ENCODE measurements around the gene TMEM19. TPM values are rescaled to one million over a fixed set of nuclear protein-coding genes. Genes with fewer than 3 reads are reported as not detected.

Gene TMEM19
- total and polyA plus RNA-seq, 4 experiments from 2014 or later, result 10.5 to 49.0 (median 21.1) TPM

DNA sequence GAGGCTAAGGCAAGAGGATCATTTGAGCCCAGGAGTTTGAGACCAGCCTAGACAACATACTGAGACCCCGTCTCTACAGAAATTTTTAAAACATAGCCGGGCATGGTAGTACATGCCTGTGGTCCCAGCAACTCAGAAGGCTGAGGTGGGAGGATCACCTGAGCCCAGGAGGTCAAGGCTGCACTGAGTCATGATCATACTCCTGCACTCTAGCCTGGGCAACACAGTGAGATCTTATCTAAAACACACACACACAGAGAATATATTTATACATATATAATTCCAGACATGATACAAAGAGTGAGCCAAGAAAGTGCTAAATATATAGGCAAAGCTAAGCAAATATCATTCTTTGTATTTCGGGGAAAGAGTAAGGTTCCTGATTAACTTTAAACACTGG is 31.7 kb upstream of the TMEM19 start:
- H3K4me1 Mint-ChIP-seq, result peaks cover 27 to 53% (median 31%) of the 10 kb centered on the region in 4 donors
- no peaks in the 10 kb centered on the region for H3K27me3 Mint-ChIP-seq
- Histone ChIP-seq H3K4me3 (ENCODE audit: low read length in 2 of 2) (no peak overlapping the region), H3K36me3 (ENCODE audit: insufficient read depth, low read length) (peaks cover 17% of the 10 kb centered on the region), H3K27me3 (ENCODE audit: insufficient read depth, low read length) (no peaks in the 10 kb centered on the region), H3K4me1 (ENCODE audit: insufficient read depth, low read length) (peaks cover 58% of the 10 kb centered on the region), H3K27ac (ENCODE audit: low read depth, low read length) (no peak overlapping the region), H3K9me3 (ENCODE audit: control insufficient read depth in 1 of 2, low read length in 2 of 2) (no peaks in the 10 kb centered on the region)
- H3K9me3 Mint-ChIP-seq, result peaks cover 0 to 2% (median 0%) of the 10 kb centered on the region in 8 donors
- H3K27ac Mint-ChIP-seq, result peak overlapping the region in 2 of 7 donors; percentile 19 to 48
- DNase-seq, result no peak
- H3K36me3 Mint-ChIP-seq, result peaks cover 37 to 42% of the 10 kb centered on the region in 2 donors
- intact Hi-C loops (cut with micrococcal nuclease), result no loop called here
- CTCF ChIA-PET (ENCODE audit: partially characterized antibody), result interaction anchor here (2.4 kb wide), 1 partner anchor 18 kb away, joined by 9 read pairs; no protein-coding TSS in a partner anchor
- POLR2A ChIA-PET (ENCODE audit: partially characterized antibody), result interaction anchor here (1.0 kb wide), 1 partner anchor 32 kb away, joined by 3 read pairs; the partner anchor contains the start of gene TMEM19
- peak overlapping the region in 5 of 8 donors; percentile 14 to 55 (median 29) for H3K4me3 Mint-ChIP-seq

DNA sequence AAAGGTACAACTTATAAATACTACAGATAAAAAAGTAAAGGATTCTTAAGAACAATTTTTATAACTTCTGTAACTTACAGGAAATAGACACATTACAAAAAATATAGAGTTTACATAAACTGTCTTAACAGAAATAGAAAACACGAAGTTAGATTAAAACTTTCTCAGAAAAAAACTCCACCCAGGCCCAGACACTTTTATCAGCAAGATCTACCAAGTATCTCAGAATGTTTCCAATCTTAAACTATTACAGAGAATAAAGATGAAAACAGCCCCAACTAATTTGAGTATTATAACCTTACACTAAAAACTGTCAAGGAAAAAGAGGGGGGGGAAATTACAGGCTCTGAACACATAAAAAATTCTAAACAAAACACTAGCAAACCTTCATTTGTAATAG is 30.4 kb upstream of the TMEM19 start:
- Histone ChIP-seq H3K4me3 (ENCODE audit: low read length in 2 of 2) (no peak overlapping the region), H3K27ac (ENCODE audit: low read depth, low read length) (no peak overlapping the region), H3K9me3 (ENCODE audit: control insufficient read depth in 1 of 2, low read length in 2 of 2) (no peaks in the 10 kb centered on the region), H3K27me3 (ENCODE audit: insufficient read depth, low read length) (no peaks in the 10 kb centered on the region), H3K4me1 (ENCODE audit: insufficient read depth, low read length) (peaks cover 67% of the 10 kb centered on the region), H3K36me3 (ENCODE audit: insufficient read depth, low read length) (peaks cover 23% of the 10 kb centered on the region)
- DNase-seq, result no peak
- H3K27me3 Mint-ChIP-seq, result no peaks in the 10 kb centered on the region
- H3K4me1 Mint-ChIP-seq, result peaks cover 29 to 56% (median 30%) of the 10 kb centered on the region in 4 donors
- intact Hi-C loops (cut with micrococcal nuclease), result no loop called here
- H3K36me3 Mint-ChIP-seq, result peaks cover 37 to 44% of the 10 kb centered on the region in 2 donors
- H3K27ac Mint-ChIP-seq, result peak overlapping the region; percentile 0 to 60 (median 18)
- ChIA-PET POLR2A (ENCODE audit: partially characterized antibody) (interaction anchor here (1.0 kb wide), 1 partner anchor 9 kb away, joined by 3 read pairs; the partner anchor contains the start of gene THAP2), CTCF (ENCODE audit: partially characterized antibody) (interaction anchor here (2.4 kb wide), 1 partner anchor 19 kb away, joined by 9 read pairs; no protein-coding TSS in a partner anchor)
- peak overlapping the region; percentile 1 to 70 (median 56) for H3K4me3 Mint-ChIP-seq
- H3K9me3 Mint-ChIP-seq, result peaks cover 0 to 2% (median 0%) of the 10 kb centered on the region in 8 donors

DNA sequence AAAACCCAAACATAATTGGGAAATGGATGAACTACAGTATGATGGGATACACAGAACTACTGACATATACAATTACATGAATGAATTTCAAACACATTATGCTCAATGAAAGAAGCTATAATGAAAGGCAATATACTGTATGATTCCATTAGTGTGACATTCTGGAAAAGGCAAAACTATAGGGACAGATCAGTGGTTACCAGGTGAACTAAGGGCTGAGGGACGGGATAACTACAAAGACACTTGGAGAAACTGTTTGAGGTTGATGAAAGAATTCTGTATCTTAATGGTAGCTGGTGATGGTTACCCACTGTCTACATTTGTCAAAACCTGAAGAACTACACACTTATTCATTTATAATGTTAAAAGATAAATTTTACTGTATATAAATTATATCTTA is 30.0 kb upstream of the TMEM19 start:
- peaks cover 29 to 58% (median 30%) of the 10 kb centered on the region in 4 donors for H3K4me1 Mint-ChIP-seq
- Histone ChIP-seq H3K27me3 (ENCODE audit: insufficient read depth, low read length) (no peaks in the 10 kb centered on the region), H3K9me3 (ENCODE audit: control insufficient read depth in 1 of 2, low read length in 2 of 2) (no peaks in the 10 kb centered on the region), H3K36me3 (ENCODE audit: insufficient read depth, low read length) (peaks cover 23% of the 10 kb centered on the region), H3K4me3 (ENCODE audit: low read length in 2 of 2) (no peak overlapping the region), H3K27ac (ENCODE audit: low read depth, low read length) (no peak overlapping the region), H3K4me1 (ENCODE audit: insufficient read depth, low read length) (peaks cover 64% of the 10 kb centered on the region)
- peak overlapping the region in 6 of 8 donors; percentile 29 to 70 (median 59) for H3K4me3 Mint-ChIP-seq
- peaks cover 33 to 44% of the 10 kb centered on the region in 2 donors for H3K36me3 Mint-ChIP-seq
- CTCF ChIA-PET (ENCODE audit: partially characterized antibody), result interaction anchor here (2.4 kb wide), 1 partner anchor 19 kb away, joined by 9 read pairs; no protein-coding TSS in a partner anchor
- H3K9me3 Mint-ChIP-seq, result peaks cover 0 to 2% (median 0%) of the 10 kb centered on the region in 8 donors
- peak overlapping the region in 6 of 7 donors; percentile 0 to 60 (median 16) for H3K27ac Mint-ChIP-seq
- intact Hi-C loops (cut with micrococcal nuclease), result no loop called here
- DNase-seq, result no peak
- no peaks in the 10 kb centered on the region for H3K27me3 Mint-ChIP-seq
- POLR2A ChIA-PET (ENCODE audit: partially characterized antibody), result interaction anchor here (1.0 kb wide), 1 partner anchor 9 kb away, joined by 3 read pairs; the partner anchor contains the start of gene THAP2

DNA sequence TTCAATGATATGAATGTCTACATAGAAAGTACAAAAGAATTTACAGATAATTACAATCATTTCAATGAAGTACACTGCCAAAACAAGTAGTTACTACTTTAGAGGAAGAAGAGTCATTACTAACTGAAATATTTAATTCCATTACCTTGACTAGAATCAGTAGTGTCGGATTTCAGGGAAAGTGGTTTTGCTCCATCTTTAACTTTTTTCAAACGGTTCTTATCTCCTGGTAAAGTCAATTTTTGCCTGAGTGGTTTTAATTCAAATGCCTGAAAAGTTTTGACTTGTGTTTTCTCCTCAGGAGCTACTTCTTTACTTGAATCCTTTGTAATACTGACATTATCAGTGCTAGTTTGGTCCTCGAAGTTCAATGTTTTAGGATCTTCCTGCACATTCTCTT is 29.1 kb upstream of the TMEM19 start:
- H3K4me3 ChIP-seq (ENCODE audit: low read length in 2 of 2), result no peak overlapping the region
- ChIA-PET CTCF (ENCODE audit: partially characterized antibody) (interaction anchor here (0.8 kb wide), 1 partner anchor 20 kb away, joined by 4 read pairs; no protein-coding TSS in a partner anchor), POLR2A (ENCODE audit: partially characterized antibody) (no interaction called here)
- intact Hi-C loops (cut with micrococcal nuclease), result no loop called here
- no peak for DNase-seq
- Mint-ChIP-seq H3K4me3 (peak overlapping the region in 3 of 8 donors; percentile 17 to 34 (median 30)), H3K27ac (peak overlapping the region in 3 of 7 donors; percentile 3 to 49 (median 43)), H3K4me1 (peaks cover 30 to 60% (median 32%) of the 10 kb centered on the region in 4 donors), H3K36me3 (peaks cover 34 to 45% of the 10 kb centered on the region in 2 donors), H3K27me3 (no peaks in the 10 kb centered on the region), H3K9me3 (peaks cover 0 to 2% (median 0%) of the 10 kb centered on the region in 8 donors)
- H3K27me3 ChIP-seq (ENCODE audit: insufficient read depth, low read length), result no peaks in the 10 kb centered on the region
- H3K4me1 ChIP-seq (ENCODE audit: insufficient read depth, low read length), result peaks cover 61% of the 10 kb centered on the region
- H3K27ac ChIP-seq (ENCODE audit: low read depth, low read length), result no peak overlapping the region
- no peaks in the 10 kb centered on the region for H3K9me3 ChIP-seq (ENCODE audit: control insufficient read depth in 1 of 2, low read length in 2 of 2)
- H3K36me3 ChIP-seq (ENCODE audit: insufficient read depth, low read length), result peaks cover 23% of the 10 kb centered on the region

DNA sequence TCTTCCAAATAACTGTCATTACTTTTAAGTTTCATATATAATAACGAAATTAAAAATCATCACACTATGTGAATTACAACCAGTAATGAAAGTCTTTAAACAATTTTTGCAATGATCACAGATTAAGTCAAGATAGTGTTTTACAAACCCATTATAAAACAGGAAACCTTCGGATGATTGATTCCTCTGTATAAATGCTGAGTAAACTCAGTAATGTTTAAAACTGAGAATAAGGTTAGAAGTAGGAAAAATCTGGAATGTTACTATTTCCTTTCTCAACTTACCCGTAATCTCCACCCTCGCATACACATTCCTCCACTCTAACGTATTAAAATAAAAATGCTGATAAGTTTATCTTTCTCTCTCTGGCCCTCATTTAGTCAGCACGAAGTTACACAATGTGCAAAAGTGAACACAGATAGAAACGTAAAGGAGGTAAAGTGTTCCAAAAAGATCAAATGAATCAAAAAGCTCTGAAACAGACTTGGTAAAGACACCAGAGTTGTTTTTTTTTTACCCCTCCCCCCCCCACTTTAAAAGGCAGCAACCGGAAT is 23.8 kb upstream of the TMEM19 start:
- no peak for DNase-seq
- Histone ChIP-seq H3K9me3 (ENCODE audit: control insufficient read depth in 1 of 2, low read length in 2 of 2) (no peaks in the 10 kb centered on the region), H3K36me3 (ENCODE audit: insufficient read depth, low read length) (peaks cover 14% of the 10 kb centered on the region), H3K4me1 (ENCODE audit: insufficient read depth, low read length) (peaks cover 45% of the 10 kb centered on the region), H3K4me3 (ENCODE audit: low read length in 2 of 2) (peak overlapping the region; percentile 92 to 95), H3K27ac (ENCODE audit: low read depth, low read length) (peak overlapping the region; percentile 96), H3K27me3 (ENCODE audit: insufficient read depth, low read length) (no peaks in the 10 kb centered on the region)
- CTCF ChIA-PET (ENCODE audit: partially characterized antibody), result interaction anchor here (0.6 to 5.2 kb wide), 6 partner anchors 16 to 85 kb away, joined by 3 to 60 read pairs (median 16); partner anchors contain the start of gene TMEM19
- H3K4me3 Mint-ChIP-seq, result peak overlapping the region; percentile 97 to 100 (median 99)
- H3K27me3 Mint-ChIP-seq, result no peaks in the 10 kb centered on the region
- H3K9me3 Mint-ChIP-seq, result no peaks in the 10 kb centered on the region
- H3K27ac Mint-ChIP-seq, result peak overlapping the region; percentile 98 to 100 (median 100)
- POLR2A ChIA-PET (ENCODE audit: partially characterized antibody), result interaction anchor here (1.0 to 6.8 kb wide), 8 partner anchors 13 to 178 kb away, joined by 3 to 233 read pairs (median 14); partner anchors contain the start of genes RAB21, TBC1D15 and TMEM19
- intact Hi-C loops (cut with micrococcal nuclease), result loop anchor here (2.0 kb wide), 3 partner anchors 25 to 1923 kb away; partner anchors contain the start of gene RAB3IP
- H3K36me3 Mint-ChIP-seq, result peaks cover 33 to 51% of the 10 kb centered on the region in 2 donors
- peaks cover 28 to 76% (median 45%) of the 10 kb centered on the region in 4 donors for H3K4me1 Mint-ChIP-seq

DNA sequence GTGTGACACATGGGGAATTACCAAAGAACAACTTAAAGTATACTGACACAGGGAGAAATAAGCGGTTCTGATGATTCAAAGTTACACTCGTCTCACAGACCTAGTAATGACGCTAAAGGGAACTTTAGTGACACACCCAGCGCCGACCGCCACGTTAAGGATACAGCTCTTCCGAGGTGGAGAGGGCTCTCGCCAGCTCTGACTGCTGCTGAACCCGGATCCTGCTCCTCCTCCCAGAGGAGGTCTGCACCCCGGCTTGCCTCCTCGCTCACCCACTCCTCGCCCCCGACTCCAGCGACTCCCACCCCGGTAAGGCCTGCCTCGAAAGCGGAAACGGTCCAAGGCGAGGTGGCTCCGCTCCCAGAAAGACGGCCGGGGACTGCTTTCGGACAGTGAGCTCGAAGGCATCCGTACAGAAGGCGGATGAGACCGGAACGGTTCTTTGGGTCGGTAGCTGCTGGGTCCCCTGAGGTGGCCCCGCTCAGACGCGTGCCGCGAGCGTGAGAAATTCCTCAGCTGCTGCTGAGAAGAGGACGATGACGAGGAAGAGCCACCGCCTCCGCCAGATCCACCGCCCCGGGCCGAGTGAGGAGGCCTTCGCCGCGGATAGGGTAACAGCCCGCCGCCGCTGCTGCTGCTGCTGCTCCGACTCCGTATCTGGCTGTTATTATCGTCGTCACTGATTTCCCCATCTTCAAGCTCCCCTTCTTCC is 22.9 kb upstream of the TMEM19 start:
- Mint-ChIP-seq H3K36me3 (peaks cover 31 to 48% of the 10 kb centered on the region in 2 donors), H3K4me1 (peaks cover 31 to 73% (median 45%) of the 10 kb centered on the region in 4 donors), H3K4me3 (peak overlapping the region; percentile 97 to 100 (median 99)), H3K9me3 (no peaks in the 10 kb centered on the region), H3K27me3 (no peaks in the 10 kb centered on the region), H3K27ac (peak overlapping the region; percentile 98 to 100 (median 100))
- peak; percentile 72 to 90 (median 77) for DNase-seq
- no peaks in the 10 kb centered on the region for H3K27me3 ChIP-seq (ENCODE audit: insufficient read depth, low read length)
- H3K27ac ChIP-seq (ENCODE audit: low read depth, low read length), result peak overlapping the region; percentile 96
- POLR2A ChIA-PET (ENCODE audit: partially characterized antibody), result interaction anchor here (0.8 to 6.8 kb wide), 19 partner anchors 10 to 1419 kb away, joined by 3 to 233 read pairs (median 7); partner anchors contain the start of genes CNOT2, RAB21, TBC1D15 and TMEM19
- no peaks in the 10 kb centered on the region for H3K9me3 ChIP-seq (ENCODE audit: control insufficient read depth in 1 of 2, low read length in 2 of 2)
- CTCF ChIA-PET (ENCODE audit: partially characterized antibody), result interaction anchor here (0.7 to 5.2 kb wide), 13 partner anchors 14 to 117 kb away, joined by 3 to 60 read pairs (median 6); partner anchors contain the start of genes RAB21 and TMEM19
- H3K36me3 ChIP-seq (ENCODE audit: insufficient read depth, low read length), result peaks cover 14% of the 10 kb centered on the region
- peaks cover 41% of the 10 kb centered on the region for H3K4me1 ChIP-seq (ENCODE audit: insufficient read depth, low read length)
- H3K4me3 ChIP-seq (ENCODE audit: low read length in 2 of 2), result peak overlapping the region; percentile 92 to 95
- intact Hi-C loops (cut with micrococcal nuclease), result loop anchor here (1.0 to 2.0 kb wide), 6 partner anchors 26 to 1924 kb away; partner anchors contain the start of genes CNOT2, RAB21, RAB3IP and TBC1D15

Data from CD4-positive, alpha-beta memory T cell (primary cell).